Measurements from ENCODE around the gene NOL7.
A peak's percentile ranks its signal among the peaks of the same experiment; 100 is the strongest.

The NOL7 gene

DNA sequence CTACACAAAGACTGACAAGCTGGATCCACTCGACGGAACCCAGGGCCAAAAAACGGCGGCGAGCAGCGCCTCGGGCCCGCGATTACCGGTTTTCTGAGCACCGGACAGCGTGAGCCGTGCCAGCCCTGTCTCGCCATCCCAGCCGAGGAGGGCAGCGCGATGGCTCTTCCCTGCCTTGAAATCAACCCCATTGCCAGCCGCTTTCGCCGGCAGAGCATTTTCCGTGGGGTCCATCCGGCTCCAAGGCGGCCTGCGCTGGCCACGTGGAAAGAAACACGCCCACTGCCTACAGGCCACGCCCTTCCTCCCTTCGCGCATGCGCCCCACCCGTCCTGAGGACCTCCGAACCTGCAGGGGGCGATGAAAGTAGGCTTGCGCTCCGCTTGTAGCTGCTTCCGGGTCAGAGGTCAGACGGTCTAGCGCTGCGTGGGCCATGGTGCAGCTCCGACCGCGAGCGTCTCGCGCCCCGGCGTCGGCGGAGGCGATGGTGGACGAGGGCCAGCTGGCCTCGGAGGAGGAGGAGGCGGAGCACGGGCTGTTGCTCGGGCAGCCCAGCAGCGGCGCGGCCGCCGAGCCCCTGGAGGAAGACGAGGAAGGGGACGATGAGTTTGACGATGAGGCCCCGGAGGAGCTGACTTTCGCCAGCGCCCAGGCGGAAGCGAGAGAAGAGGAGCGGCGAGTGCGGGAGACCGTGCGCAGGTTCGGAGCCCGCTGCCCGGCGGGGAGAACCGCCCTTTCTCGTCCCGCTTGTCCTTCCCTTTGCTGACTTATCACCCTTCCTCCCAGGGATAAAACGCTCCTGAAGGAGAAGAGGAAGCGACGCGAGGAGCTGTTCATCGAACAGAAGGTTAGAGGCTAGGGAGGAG lies at the start of gene NOL7:
NOL7 (plus strand) TSS at position 410 of the 866 bp plus-strand sequence; CDS start at position 434, 24 bp downstream.
- DNase-seq: peak; percentile 87

DNA sequence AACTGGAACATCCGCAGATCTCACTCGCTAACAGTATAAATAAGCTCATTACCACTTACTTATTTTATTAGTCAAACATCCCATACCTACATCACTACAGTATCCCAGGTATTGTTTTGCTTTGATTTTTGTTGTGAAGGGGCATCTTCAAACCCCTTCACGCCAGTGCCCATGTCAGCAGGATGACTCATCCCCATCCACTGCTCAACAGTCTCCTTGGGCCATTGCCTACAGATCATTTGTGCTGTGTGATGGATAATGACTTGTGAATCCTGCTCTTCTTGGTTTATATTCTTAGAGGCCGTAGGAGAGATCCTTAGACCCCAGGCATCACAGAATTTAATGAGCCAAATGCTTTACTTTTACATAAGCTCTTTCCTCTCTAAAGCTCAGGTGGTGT lies 49.2 kb upstream of the NOL7 start:
- no peak for DNase-seq

DNA sequence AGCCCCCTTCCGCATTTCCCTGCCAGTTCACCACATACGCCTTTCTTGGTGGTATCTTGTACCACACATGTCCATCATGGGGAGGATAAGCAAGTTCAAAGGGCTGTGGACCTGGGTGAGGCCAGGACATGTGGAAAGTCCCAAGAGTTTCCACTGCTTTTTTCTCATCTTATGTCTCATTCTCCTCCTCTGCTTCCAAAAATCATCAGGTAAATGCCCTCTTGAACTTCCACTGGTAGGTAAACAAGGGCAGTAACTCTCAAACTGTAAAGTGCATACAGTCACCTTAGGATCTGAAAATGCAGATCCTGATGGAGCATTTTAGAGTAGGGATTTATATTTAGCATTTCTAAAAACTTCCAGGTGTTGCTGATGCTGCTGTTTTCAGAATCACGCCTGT lies 48.6 kb upstream of the NOL7 start:
- no peak for DNase-seq

DNA sequence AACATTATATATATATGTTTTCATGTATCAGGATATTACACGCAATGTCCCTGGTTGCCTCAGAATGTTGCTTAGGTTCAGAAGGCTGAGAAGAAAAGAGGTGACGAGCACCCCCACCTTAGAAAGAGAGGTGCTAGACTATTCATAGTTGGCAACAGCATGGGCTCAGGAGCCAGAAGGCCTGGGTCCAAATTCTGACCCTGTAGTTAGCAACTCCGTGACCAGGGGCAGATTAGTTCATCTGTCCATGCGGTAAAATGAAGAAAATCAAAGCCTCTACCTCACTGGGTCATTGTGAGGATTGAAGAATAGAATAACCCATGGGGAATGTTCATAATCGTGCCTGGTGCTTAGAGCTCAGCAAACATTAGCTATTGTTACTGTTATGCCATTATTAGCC lies 46.2 kb upstream of the NOL7 start:
- DNase-seq: no peak

DNA sequence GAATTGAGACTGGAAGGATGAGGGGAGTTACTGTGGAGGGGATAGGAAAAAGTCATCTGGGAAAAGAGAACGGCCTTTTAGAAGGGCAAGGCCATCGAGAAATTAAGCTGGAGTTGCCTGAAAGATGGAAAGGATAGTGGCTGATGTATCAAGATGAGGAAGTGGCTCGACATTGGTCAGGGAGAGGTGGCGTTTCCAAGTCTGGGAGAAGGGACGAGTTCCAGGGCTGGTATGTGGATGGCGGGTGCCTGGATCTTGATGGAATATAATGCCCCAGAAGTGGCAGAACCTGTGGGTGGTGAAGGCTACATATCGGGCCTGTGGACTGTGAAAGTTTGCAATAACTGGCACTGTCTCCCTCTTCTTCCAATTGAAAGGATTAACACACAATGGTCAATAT lies 42.9 kb upstream of the NOL7 start:
- no peak for DNase-seq

DNA sequence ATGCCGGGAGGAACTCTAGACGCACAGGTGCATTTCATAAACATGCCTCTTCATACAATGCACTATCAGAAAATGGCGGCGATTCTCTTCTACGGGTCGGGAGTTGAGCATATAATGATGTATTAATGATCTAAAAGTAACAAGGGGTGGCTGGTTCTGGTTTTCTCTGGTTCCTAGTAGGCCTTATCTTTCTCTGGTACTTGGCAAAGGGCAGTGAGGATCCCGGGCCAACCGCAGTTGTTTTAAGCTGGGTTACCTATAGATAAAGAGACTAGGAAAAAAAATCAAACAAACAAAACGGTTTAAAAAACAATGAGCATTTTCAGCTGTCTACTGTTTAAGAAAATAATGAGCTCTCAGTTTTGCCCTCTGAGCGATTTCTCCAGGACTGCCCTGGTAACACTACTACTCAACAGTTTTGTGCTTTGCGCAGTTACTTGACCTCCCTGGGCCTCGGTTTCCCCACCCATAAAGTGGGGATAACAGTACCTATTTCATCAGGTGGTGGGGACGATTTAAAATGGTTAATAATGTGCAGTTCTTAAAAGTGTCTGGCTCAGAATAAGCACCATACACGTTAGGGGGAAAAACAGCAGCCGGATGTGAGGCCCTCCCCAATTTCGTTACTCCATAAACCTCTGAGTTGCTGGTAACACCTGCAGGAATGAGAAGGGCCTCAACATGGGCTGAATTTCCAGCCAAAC lies 42.0 kb upstream of the NOL7 start:
- DNase-seq: no peak

DNA sequence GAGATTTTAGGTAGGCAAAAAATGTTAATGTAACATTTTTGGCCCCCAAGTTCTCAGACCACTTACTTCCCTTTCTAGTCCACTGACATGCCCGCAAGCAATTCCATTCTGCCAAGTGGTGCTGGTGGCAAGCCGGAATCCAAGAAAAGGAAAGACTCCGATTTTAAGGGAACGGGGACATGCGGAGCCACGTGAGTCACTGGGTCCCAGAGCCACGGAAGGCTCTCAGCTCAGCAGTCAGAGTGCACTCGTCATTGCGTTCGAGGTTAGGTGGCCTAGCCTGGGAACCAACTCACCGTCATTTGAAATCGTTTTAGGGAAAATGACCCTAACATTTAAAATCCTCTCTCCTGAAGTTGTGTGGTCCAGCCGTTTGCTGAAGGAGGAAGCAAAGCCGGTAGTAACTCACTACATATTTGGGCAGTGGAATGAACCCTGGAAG lies 41.4 kb upstream of the NOL7 start:
- no peak for DNase-seq

DNA sequence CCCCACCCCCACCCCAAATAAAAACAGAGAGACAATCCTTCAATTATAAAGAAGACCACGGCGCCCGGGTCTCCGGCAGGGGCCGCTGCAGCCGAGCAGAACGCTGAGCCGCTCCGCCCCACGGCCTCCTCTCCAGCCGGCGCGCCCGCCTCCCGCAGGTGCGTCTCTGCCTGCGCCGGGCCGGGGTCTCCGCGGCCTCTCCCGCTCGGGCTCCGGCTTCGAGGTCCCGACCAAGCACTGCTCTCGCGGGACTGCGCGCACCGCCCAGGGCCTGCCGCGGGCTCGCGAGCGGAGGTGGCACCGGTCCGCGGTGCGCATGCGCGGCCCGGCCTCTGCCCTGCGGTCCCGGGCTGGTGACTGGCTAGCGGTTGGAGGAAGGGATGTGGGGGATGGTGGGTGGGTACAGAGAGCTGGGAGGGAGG lies 41.0 kb upstream of the NOL7 start:
- DNase-seq: peak; percentile 73

DNA sequence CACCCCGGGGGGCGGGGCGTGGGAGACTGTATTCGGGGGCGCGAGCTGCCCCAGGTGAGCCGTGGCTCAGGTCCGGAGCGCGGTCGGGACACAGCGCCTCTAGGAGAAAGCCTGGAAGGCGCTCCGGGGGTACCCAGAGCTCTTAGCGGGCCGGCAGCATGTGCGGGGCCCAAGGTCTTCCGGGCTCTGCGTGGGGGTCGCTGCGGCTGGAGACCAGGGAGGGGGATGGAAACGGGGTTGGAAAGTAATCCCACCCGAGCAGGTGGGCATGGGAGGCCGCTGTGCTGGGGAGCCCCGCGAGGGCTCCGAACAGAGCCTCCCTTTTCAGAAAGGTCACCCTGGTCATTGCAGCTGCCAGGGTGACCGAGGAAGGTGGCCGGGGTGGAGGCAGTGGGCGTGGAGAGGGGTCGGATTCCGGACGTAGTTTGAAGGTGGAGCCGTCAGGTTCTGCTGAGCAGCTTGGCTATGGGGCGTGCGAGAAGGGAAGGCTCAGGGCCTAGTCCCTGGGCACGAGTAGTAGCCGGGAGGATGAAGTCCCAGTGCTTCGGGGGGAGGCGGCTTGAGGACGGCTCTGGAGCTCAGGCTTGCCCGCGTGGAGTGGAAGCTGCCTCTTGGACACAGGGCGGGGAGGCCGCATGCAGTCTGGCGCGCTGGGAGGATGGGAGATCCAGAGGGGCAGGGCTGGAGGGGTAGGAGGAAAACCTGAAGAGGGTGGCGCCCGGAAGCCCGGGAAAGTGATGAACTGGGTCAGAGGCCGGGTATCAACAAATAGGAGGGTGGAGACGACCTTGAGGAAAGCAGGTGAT lies 40.4 kb upstream of the NOL7 start, which contains the start of gene SIRT5:
SIRT5 (plus strand) TSS at position 31 of the 806 bp plus-strand sequence. CDS start 9,510 bp downstream, outside the sequence.
- DNase-seq: peak; percentile 79

DNA sequence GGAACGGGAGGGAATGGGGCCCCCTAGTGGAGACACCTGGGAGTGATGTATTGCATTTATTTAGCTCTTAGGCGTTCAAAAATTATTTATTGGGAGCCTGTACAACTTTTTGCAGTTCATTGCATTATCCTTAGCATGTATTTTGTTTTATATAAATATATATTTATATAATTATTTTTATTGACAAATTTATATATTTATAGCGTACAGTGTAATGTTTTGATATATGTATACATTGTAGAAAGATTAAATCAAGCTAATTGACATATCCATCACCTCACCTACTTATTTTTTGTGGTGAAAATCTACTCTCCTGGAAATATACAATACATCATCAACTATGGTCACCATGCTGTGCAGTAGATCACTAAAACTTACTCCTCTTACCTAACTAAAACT lies 39.8 kb upstream of the NOL7 start:
- no peak for DNase-seq

DNA sequence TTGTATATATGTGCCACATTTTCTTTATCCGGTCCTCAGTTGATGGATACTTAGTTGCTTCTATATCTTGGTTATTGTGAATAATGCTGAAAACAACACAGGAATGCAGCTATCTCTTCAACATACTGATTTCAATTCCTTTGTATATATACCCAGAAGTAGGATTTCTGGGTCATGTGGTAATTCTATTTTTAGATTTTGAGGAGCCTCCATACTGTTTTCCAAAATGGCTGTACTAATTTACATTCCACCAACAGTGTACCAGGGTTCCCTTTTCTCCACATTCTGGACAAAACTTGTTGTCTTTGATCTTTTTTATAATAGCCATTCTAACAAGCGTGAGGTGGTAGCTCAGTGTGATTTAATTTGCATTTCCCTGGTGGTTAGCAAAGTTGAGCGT lies 39.1 kb upstream of the NOL7 start:
- no peak for DNase-seq

DNA sequence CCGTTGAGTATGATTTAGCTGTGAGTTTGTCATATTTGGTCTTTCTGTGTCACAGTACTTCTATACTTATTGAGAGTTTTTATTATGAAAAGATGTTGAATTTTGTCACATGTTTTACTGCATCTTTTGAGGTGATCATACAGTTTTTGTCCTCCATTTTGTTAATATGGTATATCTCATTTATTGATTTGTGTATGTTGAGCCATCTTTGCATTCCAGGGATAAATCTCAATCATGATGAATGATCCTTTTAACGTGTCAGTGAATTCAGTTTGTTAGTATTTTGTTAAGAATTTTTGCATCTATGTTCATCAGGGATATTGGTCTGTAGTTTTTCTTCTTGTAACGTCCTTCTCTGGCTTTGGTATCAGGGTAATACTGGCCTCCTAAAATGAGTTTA lies 37.2 kb upstream of the NOL7 start:
- no peak for DNase-seq

DNA sequence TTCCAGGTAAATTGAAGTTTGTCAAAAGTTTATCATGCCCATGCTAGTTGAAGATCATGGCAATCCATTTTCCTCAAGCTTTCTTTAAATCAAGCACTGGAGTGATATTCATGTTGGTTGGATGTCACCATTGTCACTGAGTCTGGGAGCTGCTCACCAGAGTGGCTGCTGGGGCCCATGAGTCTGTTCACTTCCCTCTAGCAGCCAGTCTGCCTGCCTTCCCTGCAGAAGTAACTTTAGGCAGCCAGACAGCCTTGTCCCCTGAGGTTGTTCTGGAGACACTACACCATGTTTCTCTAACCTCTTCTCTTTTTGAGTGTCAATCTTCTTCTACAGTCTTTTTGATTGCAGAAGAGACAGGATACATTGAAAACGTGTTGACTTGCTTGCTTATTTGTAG lies 35.2 kb upstream of the NOL7 start:
- no peak for DNase-seq

DNA sequence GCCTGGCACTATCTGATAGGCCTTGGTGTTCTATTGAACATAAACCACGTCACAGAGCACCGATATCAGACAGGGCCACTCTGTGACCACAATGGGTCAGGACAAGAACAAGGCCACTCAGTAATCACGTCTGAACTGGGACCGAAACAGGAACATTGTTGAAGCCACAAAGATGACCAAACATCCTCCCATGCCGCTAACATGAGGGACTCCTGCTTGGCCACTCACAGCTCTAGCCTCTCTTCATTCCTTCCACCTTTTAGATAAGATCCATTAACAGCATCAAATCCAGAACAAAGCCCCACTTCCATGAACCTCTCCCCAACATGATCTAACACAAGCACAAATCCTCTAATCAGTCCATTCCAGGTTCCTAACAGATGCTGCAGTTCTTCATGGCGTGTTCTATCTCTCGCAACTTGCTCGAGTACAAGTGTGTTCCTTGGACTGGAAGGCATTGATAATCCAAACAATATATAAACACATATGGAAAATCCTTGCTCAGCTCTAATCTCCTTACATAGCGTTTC lies 33.4 kb upstream of the NOL7 start:
- no peak for DNase-seq

DNA sequence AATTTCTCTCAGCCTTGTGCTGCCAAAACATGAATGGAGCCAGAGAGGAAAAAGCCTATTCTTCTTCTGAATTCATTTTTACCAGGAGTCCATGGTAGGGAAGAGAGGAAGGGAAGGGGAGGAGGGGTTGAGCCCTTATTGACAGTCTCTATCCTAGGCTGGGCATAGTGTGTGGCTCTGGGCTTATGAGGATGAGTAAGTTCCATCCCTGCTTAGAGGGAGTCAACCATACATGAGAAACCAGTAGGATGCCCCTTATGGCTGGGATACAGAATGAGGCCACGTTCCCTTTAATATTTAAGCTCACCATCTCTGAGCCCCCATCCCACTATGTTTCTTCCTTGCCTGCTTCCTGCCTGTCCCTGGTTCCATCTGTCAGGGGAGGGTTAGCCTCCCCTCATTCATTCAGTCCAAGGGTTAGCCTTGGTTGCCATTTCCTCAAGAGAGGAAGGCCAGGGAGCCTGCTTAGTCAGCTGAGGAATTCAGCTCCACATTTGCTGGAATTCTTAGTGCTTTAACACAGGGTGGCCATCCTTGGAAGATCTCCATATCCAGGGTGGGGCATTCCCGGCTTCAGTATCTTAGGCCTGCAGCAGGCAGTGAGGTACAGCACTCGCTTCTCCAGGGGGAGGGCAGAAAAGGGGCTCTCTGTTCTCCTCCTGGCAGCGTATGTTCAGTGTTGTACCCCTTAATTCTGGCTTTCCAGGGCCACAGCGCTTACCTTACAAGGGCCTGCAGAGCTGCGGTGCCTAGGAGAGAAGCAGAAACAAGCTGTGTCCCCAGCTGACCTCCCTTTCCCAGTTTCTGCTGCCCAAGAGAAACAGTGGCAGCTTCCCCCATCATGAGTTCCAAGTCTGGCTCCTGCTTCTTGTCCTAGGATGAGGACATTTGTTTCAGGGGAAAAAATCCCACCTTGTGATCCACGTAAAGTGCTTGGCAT lies 28.3 kb upstream of the NOL7 start:
- no peak for DNase-seq

DNA sequence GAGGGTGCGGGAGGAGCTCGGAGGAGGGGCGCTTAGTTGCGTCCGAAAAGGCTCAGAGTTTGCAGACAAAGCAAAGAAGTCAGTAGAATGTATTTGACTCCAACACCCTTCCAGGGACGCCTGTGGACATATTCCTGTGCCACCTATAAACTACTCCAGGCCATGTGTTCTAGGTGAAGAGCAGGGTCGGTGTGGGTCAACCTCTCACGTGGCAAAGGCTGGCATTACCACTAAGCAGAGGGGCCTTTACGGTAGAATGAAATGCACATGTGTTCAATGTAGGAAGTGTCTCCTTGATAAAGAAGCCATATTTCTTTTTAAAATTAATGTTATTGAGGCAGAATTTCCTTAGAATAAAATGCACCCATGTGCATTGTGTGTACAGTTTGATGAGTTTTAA lies 25.3 kb upstream of the NOL7 start:
- no peak for DNase-seq

DNA sequence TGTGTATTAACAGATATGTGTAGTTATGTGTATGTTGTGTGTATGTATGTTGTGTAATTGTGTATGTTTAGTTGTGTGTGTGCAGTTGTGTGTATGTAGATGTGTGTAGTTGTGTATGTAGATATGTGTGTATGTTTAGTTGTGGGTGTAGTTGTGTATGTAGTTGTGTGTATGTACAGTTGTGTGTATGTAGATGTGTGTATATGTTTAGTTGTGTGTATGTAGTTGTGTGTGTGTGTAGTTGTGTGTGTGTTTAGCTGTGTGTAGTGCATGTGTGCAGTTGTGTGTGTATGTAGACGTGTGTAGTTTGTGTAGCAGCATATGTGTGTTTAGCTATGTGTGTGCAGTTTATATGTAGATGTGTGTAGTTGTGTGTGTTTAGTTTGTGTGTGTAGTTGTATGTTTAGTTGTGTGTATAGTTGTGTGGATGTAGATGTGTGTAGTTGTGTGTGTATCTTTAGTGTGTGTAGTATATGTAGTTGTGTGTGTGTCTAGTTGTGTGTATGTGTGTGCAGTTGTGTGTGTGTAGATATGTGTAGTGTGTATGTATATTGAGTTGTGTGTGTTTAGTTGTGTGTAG lies 24.5 kb upstream of the NOL7 start:
- DNase-seq: no peak

DNA sequence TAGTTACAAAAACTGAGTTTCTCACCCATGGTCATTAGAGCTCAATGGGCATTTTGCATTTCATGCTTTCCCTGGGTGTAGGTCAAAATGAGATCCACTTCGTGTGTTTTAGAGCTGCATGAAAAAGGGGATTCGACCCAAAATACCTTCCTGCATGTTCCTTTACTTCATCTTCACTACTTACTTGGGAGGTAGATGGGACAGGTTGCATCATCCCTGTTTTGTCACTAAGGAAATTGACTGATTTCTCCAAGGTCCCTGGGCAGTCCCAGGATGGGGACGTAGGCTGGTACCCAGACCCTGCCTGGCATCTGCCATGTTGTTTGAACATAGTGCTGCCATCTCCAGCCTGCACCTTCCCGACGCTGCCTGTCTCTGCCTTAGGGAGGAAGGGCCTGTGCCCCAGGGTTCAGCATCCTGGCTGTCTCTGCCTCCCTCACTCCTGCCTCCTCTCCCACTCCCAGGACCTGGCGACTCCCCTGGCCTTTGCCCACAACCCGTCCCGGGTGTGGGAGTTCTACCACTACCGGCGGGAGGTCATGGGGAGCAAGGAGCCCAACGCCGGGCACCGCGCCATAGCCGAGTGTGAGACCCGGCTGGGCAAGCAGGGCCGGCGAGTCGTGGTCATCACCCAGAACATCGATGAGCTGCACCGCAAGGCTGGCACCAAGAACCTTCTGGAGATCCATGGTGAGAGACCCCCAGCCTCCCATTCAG lies 23.8 kb upstream of the NOL7 start:
- DNase-seq: no peak

DNA sequence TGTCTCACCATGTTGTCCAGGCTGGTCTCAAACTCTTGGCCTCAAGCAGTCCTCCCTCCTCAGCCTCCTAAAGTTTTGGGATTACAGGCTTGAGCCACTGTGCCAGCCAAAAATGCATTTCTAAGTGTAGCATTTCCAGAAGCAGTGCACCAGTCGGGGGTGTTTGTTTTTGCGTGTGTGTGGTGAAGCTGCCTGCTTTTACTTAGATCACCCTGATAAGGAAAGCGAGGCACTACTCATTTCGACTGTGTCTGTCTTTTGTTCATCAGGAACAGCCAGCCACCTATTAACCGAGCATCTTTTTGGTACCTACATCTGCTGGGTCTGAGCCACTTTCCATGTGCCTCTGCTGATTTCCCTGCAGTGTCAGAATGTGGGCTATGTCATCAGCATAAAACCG lies 22.0 kb upstream of the NOL7 start:
- DNase-seq: no peak

DNA sequence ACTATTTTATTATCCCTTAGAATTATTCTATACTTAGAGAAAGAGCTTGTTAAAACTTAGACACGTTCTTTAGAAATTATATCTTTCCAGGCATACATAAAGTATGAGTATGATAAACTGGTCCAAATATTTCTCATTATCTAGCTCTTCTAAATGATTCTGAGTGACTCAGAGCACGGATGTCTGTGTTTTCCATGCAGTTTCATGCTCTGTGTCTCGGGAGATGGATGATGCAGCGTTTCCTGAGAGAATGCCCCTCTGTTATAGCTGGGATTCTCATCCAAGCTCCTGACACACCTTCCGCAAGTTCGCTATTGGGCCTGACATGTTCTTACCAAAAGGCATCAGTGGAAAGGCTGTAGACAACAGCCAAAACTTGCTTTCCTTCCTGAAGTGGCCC lies 21.4 kb upstream of the NOL7 start:
- no peak for DNase-seq

DNA sequence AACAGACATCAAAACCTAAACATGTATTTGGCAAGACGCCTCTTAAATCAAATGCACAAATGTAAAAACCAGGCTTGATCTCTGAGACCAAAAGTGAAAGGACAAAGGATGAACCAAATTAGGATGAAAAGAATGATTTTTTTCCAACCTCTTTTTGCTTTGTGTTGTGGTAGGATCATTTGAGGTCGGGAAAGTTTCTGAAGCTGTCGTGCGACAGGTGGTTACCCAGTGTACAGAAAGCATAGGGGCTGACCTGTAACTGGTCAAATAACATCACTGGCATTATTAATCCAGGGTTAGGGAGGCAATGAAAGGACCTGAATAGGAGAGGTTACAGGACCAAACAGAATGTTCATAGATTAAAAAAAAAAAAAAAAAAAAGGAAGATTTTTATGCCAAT lies 18.1 kb upstream of the NOL7 start:
- no peak for DNase-seq

All from NCI-H1092 treated with DMSO at 0.1 percent for 48 hours (cell line).